Lower lobe of right lung (tissue), 2 donors: Measurements from ENCODE around the gene SEMA4B. TPM values are rescaled to one million over a fixed set of nuclear protein-coding genes. Genes with fewer than 3 reads are reported as not detected.

Experiments used
- ATAC-seq, 2 donors: fragments of 200-7000 bp; cut with Tn5 transposase; one replicate each; pipeline ENCODE4 v1.9.1; 2020 to 2022; ENCODE audit warnings: mild to moderate bottlenecking in 2 of 2, moderate library complexity in 2 of 2
- DNase-seq: peaks from one replicate; pipeline ENCODE4 v3.0.0-alpha.2; 2020
- H3K27ac ChIP-seq: fragments of 200-600 bp; one replicate; pipeline ENCODE4 v1.8.0; 2022
- H3K27me3 ChIP-seq: fragments of 200-600 bp; one replicate; pipeline ENCODE4 v1.8.0; 2022; ENCODE audit warnings: low read depth
- H3K36me3 ChIP-seq: fragments of 200-600 bp; one replicate; pipeline ENCODE4 v1.8.0; 2022; ENCODE audit warnings: mild to moderate bottlenecking
- H3K4me1 ChIP-seq: fragments of 200-600 bp; one replicate; pipeline ENCODE4 v1.8.0; 2022
- H3K4me3 ChIP-seq: fragments of 200-600 bp; one replicate; pipeline ENCODE4 v1.8.0; 2022; ENCODE audit warnings: mild to moderate bottlenecking
- H3K9me3 ChIP-seq: fragments of 200-600 bp; one replicate; pipeline ENCODE4 v1.8.0; 2022
- CTCF ChIP-seq: fragments of 200-600 bp; IDR thresholded peaks from one replicate; pipeline ENCODE4 v1.8.0; 2022; ENCODE audit warnings: antibody characterized with exemption, mild to moderate bottlenecking
- intact Hi-C: fragments of 100-400 bp; cut with DNase I; formaldehyde crosslinking; loops from one replicate; pipeline ENCODE4 v1.11.0; 2022
- total RNA-seq: library from RNA; stranded (reverse); fragmentation: NEBNext Ultra II Directional; extraction: Animal tissue kit (Norgen Biotek cat#: 25700); gene quantifications from one replicate; pipeline ENCODE4 v1.2.1, GENCODE V29; 2021
- donor health status: DM: no; HTN: yes; CAD: no; lungs with severe emphysema.

The SEMA4B gene
- total RNA-seq, 1 donor from 2014 or later: 48.1 TPM

DNA sequence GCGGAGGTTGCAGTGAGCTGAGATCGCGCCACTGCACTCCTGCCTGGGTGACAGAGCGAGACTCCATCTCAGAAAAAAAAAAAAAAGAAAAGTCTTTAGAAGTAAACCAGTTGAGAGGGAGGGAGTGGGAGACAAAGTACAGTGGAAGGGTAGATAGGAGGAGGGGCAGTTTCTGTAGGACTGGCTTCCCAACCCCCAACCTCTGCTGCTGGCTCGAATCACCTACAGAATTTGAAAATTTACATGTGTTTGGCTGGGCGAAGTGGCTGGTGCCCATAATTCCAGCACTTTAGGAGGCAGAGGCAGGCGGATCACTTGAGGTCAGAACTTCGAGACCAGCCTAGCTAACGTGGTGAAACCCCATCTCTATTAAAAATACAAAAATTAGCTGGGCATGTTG, 24.1 kb upstream of the SEMA4B start:
- no peak overlapping the region for H3K4me3 ChIP-seq
- no peak for DNase-seq
- H3K27me3 ChIP-seq: no peaks in the 10 kb centered on the region
- intact Hi-C loops: no loop called here
- peaks cover 30% of the 10 kb centered on the region for H3K4me1 ChIP-seq
- no peak for TF ChIP-seq CTCF
- H3K27ac ChIP-seq: no peak overlapping the region
- ATAC-seq: no peak
- no peaks in the 10 kb centered on the region for H3K9me3 ChIP-seq
- H3K36me3 ChIP-seq: no peaks in the 10 kb centered on the region

GRCh38 chr15:90178468-90179435, 22.4 kb upstream of the SEMA4B start:
- no peak for ATAC-seq

DNA sequence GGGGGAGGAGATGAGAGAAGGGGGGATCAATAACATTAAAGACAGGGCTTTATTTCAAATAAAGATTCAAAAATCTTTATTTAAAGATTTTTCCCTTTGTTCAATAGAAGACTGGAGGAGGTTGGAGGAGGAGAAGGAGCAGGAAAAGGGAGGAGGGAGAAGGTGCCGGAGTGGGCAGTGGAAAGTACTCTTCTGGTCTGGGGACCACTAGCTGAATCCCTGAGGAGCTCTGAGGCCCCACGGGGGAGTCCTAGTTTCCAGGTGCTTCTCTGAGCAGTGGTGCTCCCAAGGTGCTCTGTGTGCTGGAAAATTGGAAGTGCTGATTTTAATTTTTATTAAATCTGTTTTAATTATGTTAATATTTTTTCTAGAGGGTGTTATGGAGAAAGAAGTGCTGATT, 19.4 kb upstream of the SEMA4B start:
- Histone ChIP-seq H3K27ac (peak overlapping the region; percentile 36), H3K36me3 (no peaks in the 10 kb centered on the region), H3K4me3 (no peak overlapping the region), H3K9me3 (no peaks in the 10 kb centered on the region), H3K4me1 (peaks cover 31% of the 10 kb centered on the region), H3K27me3 (no peaks in the 10 kb centered on the region)
- DNase-seq (no peak), ATAC-seq (no peak)
- TF ChIP-seq CTCF: no peak
- intact Hi-C loops: no loop called here

More at GRCh38 chr15:90178468-90179435, 22.4 kb upstream of the SEMA4B start:
- intact Hi-C loops: no loop called here
- no peak for TF ChIP-seq CTCF
- H3K4me3 ChIP-seq: no peak overlapping the region
- no peak overlapping the region for H3K27ac ChIP-seq
- H3K36me3 ChIP-seq: no peaks in the 10 kb centered on the region
- DNase-seq: no peak
- peaks cover 37% of the 10 kb centered on the region for H3K4me1 ChIP-seq
- H3K9me3 ChIP-seq: no peaks in the 10 kb centered on the region
- no peaks in the 10 kb centered on the region for H3K27me3 ChIP-seq

GRCh38 chr15:90184119-90184785, 16.9 kb upstream of the SEMA4B start:
- peak; percentile 86 for DNase-seq
- no peak for TF ChIP-seq CTCF
- intact Hi-C loops: no loop called here
- H3K36me3 ChIP-seq: no peaks in the 10 kb centered on the region
- H3K4me3 ChIP-seq: peak overlapping the region; percentile 89
- no peaks in the 10 kb centered on the region for H3K27me3 ChIP-seq
- peak overlapping the region; percentile 90 for H3K27ac ChIP-seq
- no peaks in the 10 kb centered on the region for H3K9me3 ChIP-seq
- ATAC-seq: peak; percentile 77 to 87
- H3K4me1 ChIP-seq: peaks cover 38% of the 10 kb centered on the region

- DNase-seq (peak; percentile 84), ATAC-seq (peak; percentile 87 to 91)
- H3K27ac ChIP-seq: peak overlapping the region; percentile 90
- intact Hi-C loops: no loop called here
- H3K4me3 ChIP-seq: peak overlapping the region; percentile 89
- H3K9me3 ChIP-seq: no peaks in the 10 kb centered on the region
- H3K36me3 ChIP-seq: no peaks in the 10 kb centered on the region
- peak; percentile 2 for TF ChIP-seq CTCF
- H3K27me3 ChIP-seq: no peaks in the 10 kb centered on the region
- peaks cover 41% of the 10 kb centered on the region for H3K4me1 ChIP-seq
Measured at GRCh38 chr15:90184786-90185704, 16.1 kb upstream of the SEMA4B start.
